Stromal cell of bone marrow (primary cell): ENCODE measurements around the gene CPN2.
A peak's percentile ranks its signal among the peaks of the same experiment; 100 is the strongest.

ENCODE experiments used
- DNase-seq: peaks from one replicate; pipeline ENCODE4 v3.0.0-alpha.2; 2012; ENCODE audit warnings: low read depth

CPN2 gene

DNA sequence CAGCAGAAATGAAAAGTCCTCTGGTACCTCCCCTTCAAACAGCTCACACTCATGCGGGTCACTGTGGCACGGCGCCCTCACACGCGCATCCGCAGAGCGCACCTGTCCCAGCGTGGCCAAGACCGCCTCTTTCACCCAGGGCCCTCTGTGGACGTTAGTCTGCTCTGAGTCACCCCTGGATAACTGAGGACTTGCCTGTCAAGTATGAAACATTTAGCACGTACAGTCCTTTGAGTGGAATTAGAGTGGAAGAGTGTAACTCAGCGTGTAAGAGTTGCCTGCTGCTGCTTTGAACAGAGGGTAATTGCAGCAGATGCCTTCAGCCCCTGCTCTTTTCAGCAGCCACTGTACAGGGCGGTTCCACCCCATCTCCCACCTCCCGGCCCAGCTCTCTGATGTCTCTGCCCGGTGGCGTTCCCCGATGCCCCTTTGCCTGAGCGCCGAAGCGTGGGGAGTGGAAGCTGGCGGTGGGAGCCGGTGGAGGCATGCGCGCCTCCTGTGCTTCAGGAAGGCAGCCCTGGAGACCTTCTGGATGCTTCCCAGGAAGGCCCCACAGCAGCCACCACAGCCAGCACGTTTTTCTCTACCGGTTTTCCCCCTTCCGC lies 23.0 kb downstream of the CPN2 start:
- no peak for DNase-seq

DNA sequence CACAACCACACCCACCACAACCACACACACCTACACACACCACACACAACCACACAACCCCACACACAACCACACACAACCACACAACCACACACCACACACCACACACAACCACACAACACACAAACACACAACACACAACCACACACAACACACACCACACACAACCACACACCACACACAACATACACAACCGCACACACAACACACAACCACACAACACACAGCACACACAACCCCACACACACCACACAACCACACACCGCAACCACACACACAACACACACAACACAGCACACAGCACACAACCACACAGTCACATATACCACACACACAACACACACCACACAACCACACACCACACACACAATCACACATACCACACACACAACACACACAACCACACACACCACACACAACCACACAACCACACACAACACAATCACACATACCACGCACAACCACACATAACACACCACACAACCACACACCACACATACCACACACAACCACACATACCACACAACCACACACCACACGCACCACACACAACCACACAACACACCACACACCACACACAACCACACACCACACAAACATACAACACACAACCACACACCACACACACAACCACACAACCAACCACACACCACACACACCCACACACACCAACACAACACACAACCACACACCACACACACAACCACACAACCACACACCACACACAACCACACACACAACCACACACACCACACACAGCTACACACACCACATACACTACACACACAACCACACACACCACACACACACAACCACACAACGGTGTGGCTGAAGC lies 23.7 kb downstream of the CPN2 start:
- no peak for DNase-seq

DNA sequence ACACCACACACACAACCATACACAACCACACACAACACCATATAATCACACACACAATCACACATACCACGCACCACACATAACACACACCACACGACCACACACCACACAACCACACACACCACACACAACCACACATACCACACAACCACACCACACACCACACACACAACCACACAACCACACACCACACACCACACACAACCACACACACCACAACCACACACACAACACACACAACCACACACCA lies 24.2 kb downstream of the CPN2 start:
- no peak for DNase-seq

DNA sequence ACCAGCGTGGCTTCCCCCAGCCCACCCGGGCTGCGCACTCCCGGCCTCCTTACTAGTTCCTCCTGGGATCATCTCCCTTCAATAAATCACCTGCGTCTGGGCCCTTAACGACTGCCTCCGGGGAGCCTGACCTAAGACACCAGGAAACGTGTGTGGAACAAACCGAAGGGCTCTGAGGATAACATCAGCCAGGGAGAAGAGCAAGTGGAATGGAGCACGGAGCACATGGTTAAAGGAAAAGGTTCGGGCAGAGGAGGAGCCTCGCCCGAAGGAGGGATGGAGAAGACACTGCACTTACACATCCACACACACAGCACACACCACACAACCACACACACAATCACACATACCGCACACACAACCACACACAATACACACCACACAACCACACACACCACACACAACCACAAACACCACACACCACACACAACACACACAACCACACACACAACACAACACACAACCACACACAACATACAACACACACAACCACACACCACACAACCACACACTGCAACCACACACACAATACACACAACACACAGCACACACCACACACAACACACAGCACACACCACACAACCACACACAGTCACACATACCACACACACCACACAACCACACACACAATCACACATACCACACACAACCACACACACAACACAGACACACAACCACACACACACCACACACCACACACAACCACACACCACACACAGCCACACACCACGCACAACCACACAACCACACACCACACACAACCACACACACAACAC lies 24.7 kb downstream of the CPN2 start:
- no peak for DNase-seq

DNA sequence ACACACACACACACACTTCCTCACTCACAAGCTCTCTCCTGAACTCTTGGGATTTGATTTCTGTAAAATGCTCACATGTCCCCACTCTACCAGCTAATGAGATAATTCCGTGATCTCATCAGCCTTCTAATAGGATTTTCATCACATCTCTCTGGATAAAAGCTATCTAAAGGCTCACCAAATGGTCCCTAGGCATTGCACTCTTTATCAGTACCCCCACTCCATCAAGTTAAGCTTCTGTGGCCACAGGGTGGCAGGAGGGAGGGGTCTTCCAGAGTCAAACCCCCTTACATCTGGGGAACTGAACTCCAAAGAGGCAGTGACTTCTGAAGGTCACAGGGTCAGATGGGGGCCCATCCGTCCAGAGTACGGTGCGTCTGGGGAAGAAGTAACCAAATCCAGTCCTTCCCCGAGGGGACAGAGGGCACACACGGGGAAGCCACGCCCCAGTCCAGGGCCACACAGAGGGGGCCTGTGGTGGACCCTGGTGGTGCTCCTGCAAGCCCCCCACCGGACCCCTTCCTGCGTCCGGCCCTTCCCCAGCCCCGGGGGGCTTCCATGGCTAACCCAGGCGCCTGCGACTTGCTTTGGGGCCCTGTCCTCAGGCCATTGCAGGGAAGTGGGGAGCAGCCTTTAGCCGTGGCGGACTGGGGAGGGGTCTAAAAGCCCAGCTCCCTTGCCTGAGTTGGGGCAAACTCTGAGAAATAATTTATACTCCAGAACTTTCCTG lies 25.5 kb downstream of the CPN2 start:
- DNase-seq = no peak

DNA sequence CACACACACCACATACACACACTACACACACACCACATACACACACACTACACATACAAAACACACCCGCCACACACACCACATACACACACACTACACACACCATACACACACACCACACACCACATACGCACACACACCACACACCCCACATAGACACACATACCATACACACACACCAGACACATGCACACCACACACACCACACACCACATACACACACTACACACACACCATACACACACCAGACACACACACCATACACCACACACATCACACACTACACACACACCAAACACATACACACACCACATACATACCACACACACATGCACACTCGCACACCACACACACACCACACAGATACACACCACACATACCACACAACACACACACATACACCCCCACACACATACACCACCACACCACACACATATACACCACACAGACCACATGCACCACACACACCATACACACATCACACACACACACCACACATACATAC lies 26.3 kb downstream of the CPN2 start:
- no peak for DNase-seq

DNA sequence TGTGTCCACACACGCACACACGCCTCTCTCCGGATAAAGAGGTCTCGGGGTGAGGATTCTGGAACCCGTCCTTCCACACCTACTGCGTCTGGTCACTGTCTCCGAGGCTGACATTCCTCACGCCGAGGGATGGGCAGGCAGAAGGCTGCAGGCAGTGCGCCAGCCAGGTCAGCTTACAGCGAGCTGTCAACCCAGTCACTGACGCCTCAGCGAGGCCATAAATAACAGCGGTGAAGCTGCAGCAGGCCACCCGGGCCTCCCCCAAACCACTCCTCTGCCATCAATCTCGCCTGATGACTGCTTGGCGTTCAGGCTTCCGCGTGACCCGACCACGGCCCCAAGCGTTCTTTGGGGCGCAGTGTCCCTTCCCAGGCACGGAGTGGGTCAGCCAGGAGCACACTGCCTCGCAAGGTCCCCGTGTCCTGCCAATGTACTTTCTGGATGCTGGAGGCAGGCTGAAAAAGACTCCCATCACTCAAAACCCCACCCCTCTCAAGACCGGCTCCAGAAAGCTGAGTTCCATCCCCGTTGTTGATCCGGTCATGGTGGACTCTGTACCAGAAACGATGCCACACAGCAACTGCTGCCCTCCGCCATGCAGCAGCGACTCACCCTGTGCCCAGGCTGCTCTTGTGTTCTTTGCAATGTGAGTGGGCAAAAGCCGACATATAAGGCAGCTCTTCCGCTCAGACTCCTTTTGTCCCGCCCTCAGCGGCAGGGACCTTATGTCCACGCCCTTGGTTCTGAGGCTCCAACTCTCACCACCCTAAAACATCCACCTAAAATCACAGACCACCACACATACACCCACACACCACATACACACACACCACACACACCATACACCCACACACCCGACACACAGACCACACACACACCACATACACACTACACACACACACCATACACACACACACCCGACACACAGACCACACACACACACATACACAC lies 27.1 kb downstream of the CPN2 start:
- no peak for DNase-seq

DNA sequence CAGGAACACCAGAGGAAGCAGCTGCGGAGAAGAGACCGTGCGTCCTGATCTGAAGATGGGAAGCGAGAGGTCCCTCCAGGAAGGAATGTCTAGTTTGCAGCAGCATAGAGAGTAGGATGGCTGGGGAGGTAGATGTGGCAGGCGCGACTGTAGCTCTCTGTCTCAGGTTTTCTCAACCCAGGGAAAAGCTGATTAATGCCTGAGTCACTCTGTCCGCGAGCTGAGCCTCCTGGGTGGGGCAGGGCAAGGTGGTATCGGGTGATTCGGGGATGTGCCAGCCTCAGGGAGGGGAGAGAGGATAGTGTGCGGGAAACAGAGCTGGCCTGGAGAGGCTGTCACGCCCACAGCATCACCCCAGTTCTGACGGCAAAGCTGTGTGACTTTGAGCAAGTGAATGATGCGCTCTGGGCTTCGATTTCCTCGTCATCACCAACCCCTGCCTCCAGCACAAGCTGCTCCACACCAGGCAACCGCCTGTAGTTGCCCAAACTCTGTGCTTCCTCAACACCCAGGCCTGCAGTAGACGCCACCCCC lies 28.4 kb downstream of the CPN2 start:
- DNase-seq = peak; percentile 18

DNA sequence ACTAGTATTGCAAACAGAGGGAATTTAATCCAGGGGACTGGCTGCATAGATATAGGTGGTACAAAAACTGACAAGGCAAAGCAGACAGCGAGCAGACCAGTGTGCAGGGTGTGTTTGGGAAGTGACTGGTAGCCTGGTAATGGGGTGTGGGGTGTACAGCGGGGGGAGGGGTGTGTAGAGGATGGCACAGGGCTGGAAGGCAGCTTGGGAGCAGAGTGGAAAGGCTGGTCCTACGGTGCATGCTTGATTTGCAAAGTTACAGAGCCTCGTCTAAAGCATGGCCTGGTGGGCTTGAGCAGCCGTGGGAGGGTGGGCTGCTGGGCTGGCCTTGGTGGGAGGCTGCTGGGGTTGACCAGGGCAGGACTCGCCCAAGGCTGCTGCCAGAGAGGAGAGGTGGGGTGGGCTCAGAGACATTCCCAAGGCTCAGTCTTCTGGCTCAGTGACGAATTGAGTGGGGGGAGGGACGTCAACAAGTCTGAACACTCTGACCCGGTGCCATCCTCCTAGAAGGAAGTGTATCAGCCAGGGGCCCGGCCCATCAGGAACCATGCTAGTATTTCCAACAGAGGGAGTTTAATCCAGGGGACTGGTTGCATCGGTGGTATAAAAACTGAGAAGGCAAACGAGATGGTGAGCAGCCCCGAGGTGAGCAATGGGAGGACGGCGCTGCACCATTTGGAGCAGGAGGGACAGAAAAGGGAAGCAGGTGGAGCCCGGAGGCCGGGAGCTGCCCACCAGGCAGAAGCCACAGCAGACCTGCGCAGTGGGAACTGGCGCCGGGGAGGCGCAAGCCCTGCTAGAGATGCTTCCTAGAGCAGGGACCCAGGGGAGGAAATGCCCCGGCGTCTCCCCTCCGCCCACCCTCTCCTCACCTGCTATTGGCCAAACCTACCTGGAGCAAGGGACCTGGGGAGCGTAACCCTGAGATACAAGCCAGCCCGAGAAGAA lies 29.2 kb downstream of the CPN2 start:
- no peak for DNase-seq

DNA sequence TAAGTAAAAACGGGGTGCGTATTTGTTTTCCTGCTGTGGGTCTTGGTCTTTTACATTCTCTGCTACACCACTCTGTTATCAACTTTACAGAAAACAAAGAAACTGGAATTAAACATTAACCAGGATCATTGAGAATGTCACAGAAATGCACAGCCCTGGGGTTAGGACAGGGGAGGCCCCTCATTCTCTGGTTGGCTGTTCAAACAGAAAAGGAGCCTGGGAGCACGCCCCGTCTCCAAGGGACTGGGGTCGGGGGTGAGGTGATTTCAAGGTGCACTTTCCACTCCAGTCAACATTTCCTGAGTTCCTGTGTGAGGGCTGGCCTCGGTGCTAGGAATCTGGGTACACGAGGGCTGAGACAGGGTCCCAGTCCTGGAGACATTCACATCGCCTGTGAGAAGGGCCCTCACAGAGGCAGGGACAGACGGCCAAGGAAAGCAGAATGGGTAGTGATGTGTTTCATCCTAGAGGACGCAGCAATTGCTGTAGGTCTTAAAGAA lies 30.3 kb downstream of the CPN2 start:
- DNase-seq = no peak

DNA sequence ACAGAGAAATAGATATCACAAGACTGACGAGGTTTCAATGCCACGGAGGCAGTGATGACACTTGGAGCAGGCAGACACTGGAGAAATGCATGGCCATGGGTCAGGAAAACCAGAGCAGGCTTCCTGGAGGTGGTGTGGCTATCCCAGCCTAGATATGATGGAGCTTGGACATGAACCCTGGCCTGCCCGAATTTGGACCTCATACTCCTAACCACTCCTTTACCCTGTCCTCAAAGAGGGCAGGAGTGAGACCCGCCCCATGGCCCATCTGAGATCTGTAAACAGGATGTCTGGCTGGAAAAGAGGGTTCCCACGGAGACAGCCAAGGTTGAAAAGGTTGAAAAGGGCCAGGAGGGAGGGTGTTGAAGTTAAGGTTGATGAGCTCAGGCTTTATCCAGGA lies 31.0 kb downstream of the CPN2 start:
- DNase-seq = no peak

DNA sequence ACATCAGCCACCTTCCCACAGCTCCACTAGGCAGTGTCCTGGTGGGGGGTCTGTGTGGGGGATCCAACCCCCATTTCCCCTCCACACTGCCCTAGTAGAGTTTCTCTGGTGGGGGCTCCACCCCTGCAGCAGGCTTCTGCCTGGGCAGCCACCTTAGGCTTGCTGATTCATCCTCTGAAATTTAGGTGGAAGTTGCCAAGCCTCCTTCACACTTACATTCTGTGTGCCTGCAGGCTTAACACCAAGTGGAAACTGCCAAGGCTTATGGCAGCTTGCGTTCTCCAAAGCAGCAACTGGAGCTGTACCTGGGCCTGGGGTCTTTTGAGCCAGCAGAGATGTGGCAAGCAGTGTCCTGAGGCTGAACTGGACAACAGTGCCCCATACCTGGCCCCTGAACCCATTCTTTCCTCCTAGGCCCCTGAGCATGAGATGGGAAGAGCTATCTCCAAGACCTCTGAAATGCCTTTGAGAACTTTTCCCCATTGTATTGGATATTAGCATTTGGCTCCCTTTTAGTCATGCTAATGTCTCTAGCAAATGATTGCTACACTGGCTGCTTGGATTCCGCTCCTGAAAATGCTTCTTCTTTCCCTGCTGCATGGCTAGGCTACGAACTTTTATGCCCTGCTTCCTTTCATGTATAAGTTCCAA lies 32.5 kb downstream of the CPN2 start:
- no peak for DNase-seq

DNA sequence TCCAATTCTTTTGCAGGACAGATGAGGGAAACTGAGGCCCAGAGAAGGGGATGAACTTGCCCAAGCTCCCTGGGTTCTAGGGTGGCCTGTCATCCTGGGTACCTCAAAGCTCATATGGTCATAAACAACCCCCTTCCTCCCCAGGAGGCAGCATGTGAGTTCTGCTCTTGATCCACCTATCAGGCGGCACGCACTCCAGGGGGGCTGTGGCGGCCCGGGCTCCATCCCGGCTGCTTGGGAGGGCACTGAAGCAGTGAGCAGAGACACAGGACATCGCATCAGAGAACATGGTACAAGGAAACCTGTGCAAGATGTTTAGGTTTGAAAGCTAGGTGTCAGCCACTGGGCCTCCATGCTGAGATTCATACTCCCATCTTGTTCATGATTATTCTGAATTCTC lies 34.2 kb downstream of the CPN2 start:
- no peak for DNase-seq

DNA sequence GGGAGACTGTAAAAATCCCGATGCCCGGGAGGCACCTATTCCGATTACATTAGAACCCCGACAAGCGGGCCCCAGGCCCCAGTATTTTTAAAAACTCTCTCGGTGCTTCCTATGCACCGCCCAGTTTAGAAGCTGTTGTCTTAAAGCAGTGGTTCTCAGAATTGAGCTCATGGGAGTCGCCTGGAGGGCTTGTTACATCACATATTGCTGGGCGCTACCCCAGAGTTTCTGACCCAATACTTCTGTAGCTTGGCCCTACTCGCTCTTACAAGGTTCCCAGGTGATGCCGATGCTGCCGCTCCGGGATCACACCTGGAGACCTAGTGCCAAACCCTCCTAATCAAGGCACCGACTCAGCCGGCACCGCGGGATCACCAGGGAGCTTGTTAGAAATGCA lies 35.2 kb downstream of the CPN2 start:
- no peak for DNase-seq

DNA sequence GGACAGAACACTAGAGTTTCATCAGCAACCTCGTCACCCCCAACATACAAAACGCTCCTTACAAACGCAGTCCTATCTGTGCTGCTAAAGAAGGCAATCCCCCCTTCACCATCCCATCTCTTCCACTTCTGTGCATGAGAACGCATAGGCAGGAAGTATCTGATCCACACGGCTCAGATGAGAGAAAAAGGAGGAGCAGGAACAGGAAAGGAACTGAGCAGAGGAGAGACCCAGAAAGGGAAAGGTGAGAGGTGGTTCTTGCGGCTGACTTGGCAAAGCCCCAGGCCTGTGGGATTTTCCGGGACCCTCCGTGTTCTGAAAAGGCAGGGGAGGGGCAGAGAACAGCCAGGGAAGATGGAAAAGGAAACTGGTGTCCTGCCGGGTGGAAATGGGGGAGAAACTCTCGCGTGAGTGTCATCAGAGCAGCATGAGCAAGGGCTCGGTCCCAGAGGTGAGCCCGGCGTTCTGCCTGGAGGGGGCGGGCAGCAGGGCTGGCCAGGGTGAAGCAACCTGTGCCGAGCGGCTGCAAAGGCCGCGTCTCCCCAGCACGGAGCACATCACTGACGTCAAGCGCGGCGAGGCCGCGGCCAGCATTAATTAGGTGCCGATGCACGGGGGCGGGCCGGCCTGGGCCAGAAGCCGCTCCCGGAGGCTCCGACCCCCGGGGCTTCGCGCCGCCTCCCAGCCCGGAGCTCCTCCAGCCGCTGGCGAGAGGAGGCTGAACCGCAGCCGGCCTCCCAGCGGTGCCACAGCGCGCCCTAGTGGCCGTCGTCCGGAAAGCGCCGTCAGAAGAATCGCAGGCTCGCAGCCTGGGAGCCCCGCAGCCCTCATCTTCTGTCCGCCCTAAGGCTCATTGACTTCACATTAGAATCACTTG lies 35.8 kb downstream of the CPN2 start:
- peak; percentile 50 for DNase-seq

DNA sequence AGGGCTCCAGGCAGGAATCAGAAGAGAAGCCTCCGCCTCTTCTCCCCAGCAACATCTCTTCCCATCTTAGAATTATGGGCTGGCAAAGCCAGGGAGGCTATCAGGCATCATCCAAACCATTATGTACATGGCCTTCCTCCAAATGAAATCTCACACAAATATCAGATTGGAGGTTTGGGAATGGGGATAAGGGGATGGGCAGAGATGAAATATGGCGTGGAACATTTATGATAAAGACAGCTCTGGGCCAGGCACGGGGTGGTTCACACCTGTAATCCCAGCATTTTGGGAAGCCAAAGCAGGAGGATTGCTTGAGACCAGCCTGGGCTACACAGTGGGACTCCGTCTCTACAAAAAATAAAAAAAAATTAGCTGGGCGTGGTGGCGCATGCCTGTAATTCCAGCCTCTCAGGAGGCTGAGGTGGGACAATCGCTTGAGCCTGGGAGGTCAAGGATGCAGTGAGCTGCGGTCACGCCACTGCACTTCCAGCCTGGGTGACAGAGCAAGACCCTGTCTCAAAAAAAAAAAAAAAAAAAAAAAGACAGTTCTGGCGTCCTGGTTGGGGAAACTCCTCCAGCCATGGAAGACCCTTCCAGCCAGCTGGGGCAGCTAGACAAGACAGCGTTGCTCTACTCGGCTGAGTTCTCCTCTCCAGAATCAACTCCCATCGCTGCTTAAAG lies 36.6 kb downstream of the CPN2 start:
- no peak for DNase-seq

DNA sequence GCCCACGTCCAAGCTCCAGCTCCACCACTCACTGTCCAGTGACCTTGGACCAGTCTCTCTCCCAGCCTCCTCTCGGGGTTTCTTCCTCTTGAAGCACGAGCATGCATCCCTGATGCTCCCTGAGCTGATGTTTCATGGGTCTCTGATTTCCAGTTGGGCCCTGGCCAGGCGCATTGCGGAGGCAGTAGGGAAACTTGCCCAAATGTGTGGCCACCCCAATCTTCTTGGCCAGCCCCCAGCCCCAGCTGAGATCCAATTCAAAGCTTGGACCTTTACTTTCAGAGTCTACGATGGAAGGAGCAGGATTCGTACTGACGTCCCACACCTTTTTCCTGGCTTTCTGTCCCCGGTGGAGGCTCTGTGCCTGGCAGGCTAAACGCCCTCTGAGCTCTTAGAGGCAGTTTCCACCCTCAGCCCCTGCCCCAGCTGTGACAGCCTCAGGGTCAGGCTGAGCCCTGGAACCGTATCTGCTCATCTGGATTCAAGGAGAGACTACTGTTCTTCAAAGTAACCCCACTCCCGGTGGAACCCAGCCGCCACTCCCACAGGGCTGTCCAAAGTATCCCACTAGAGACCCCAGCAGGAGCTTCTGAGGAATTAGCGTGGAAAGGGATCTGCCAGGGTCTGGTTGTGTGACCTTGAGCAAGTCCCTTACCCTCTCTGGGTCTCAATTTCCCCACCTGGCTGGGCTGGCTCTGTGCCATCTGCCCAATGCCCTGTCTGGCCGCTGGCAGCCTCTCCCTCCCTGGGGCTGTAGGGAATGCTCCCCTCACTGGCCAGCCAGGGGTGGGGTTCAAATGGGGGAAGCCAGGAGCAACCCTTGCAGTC lies 37.4 kb downstream of the CPN2 start:
- no peak for DNase-seq
